ENCODE measurements around the gene IL25. TPM values are rescaled to one million over a fixed set of nuclear protein-coding genes. Genes with fewer than 3 reads are reported as not detected.

Gene IL25
- total RNA-seq, 6 donors from 2014 or later, result not detected

DNA sequence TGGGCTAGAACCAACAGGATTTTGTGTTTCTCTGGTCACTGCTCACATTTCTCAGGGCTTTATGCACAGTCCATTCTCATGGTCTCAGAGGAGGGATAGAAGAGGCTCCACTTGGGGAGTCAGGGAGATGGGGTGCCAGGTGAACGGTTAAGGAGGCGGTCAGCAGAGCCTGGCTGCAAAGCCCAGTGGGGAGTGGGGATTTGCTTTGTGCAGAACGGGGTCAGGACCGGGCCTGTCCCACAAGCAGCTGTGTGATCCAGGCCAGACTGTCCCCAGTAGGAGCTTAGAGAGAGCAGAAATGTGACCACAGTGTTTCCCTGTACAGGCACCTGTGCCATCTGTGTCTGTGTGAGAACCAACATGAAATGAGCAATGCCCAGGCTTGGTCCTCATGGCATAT is 8.4 kb downstream of the IL25 start:
- 64 to 83% methylated on average over 4 of the region's 4 CpGs for WGBS, 2 donors
- no peak for TF ChIP-seq EP300 (IDR thresholded peaks at IDR 0.05)
- TF ChIP-seq POLR2A (IDR thresholded peaks at IDR 0.05), result no peak
- no peak for TF ChIP-seq POLR2AphosphoS5 (IDR thresholded peaks at IDR 0.05)
- TF ChIP-seq CTCF (IDR thresholded peaks at IDR 0.05), result no peak
- no peak for ATAC-seq (ENCODE audit: low FRiP score in 2 of 2)

GRCh38 chr14:23381871-23382270 is 9.3 kb downstream of the IL25 start:
- Histone ChIP-seq H3K9me3 (no peaks in the 10 kb centered on the region), H3K36me3 (no peaks in the 10 kb centered on the region), H3K4me1 (peaks cover 0 to 5% (median 0%) of the 10 kb centered on the region in 4 donors), H3K27me3 (no peaks in the 10 kb centered on the region), H3K4me3 (no peak overlapping the region), H3K27ac (no peak overlapping the region)
- DNase-seq, result no peak
- ATAC-seq (ENCODE audit: low FRiP score in 2 of 2), result no peak
- 49 to 53% methylated on average over 3 of the region's 3 CpGs for WGBS, 2 donors
- no peak for TF ChIP-seq CTCF (IDR thresholded peaks at IDR 0.05)
- TF ChIP-seq EP300 (IDR thresholded peaks at IDR 0.05), result no peak

More for the DNA sequence above, 8.4 kb downstream of the IL25 start:
- no peaks in the 10 kb centered on the region for H3K9me3 ChIP-seq
- H3K27me3 ChIP-seq, result no peaks in the 10 kb centered on the region
- DNase-seq, result no peak
- H3K36me3 ChIP-seq, result no peaks in the 10 kb centered on the region
- H3K4me3 ChIP-seq, result no peak overlapping the region
- H3K27ac ChIP-seq, result no peak overlapping the region
- H3K4me1 ChIP-seq, result peaks cover 0 to 5% (median 0%) of the 10 kb centered on the region in 4 donors

- H3K27me3 ChIP-seq, result no peaks in the 10 kb centered on the region
- no peak overlapping the region for H3K4me3 ChIP-seq
- H3K36me3 ChIP-seq, result no peaks in the 10 kb centered on the region
- TF ChIP-seq EP300 (IDR thresholded peaks at IDR 0.05) (no peak), POLR2A (IDR thresholded peaks at IDR 0.05) (no peak), POLR2AphosphoS5 (IDR thresholded peaks at IDR 0.05) (no peak), CTCF (IDR thresholded peaks at IDR 0.05) (no peak)
- peaks cover 0 to 5% (median 0%) of the 10 kb centered on the region in 4 donors for H3K4me1 ChIP-seq
- 95% methylated on average over 5 of the region's 6 CpGs; no CpG with 5 or more reads in 1 of the 2 donors for WGBS, 2 donors
- no peaks in the 10 kb centered on the region for H3K9me3 ChIP-seq
- DNase-seq (no peak), ATAC-seq (ENCODE audit: low FRiP score in 2 of 2) (no peak)
- H3K27ac ChIP-seq, result no peak overlapping the region
These were observed 9.7 kb downstream of the IL25 start for GRCh38 chr14:23382276-23382675.

- TF ChIP-seq POLR2AphosphoS5 (IDR thresholded peaks at IDR 0.05), result no peak
- no peak for TF ChIP-seq POLR2A (IDR thresholded peaks at IDR 0.05)
- no peak for TF ChIP-seq CTCF (IDR thresholded peaks at IDR 0.05)
- no peak for TF ChIP-seq EP300 (IDR thresholded peaks at IDR 0.05)
- H3K27ac ChIP-seq, result no peak overlapping the region
- no peaks in the 10 kb centered on the region for H3K27me3 ChIP-seq
- WGBS, 2 donors, result 69 to 76% methylated on average over 9 to 10 of the region's 10 CpGs
- no peak for ATAC-seq (ENCODE audit: low FRiP score in 2 of 2)
- peaks cover 0 to 5% (median 0%) of the 10 kb centered on the region in 4 donors for H3K4me1 ChIP-seq
- H3K4me3 ChIP-seq, result no peak overlapping the region
- no peaks in the 10 kb centered on the region for H3K36me3 ChIP-seq
- H3K9me3 ChIP-seq, result no peaks in the 10 kb centered on the region
- DNase-seq, result no peak
These were observed 10.3 kb downstream of the IL25 start for GRCh38 chr14:23382731-23383440.

Data from upper lobe of left lung (tissue), 6 donors.